WTC11 (cell line): ENCODE data around the gene RTN4RL1. TPM values are rescaled to one million over a fixed set of nuclear protein-coding genes. Genes with fewer than 3 reads are reported as not detected.

Experiments
- ATAC-seq: fragments of 200-7000 bp; cut with Tn5 transposase; 2 replicates; pipeline ENCODE4 v1.10.0; 2021; ENCODE audit warnings: mild to moderate bottlenecking, moderate library complexity
- CTCF ChIA-PET: fragments of 300-600 bp; sonication (Branson Sonifier 250); formaldehyde crosslinking; loops from one replicate; lab custom pipeline; 2021; ENCODE audit warnings: antibody characterized with exemption; lab: Charles Lee
- POLR2A ChIA-PET: fragments of 350-600 bp; sonication (Branson Sonifier 250); formaldehyde crosslinking; loops from one replicate; lab custom pipeline; 2021; ENCODE audit warnings: antibody characterized with exemption; lab: Charles Lee
- DNase-seq: peaks from one replicate; pipeline ENCODE4 v3.0.0; 2021; ENCODE audit warnings: low spot score
- H3K27ac Mint-ChIP-seq: 2 replicates; pipeline ENCODE4 v1.8.0; 2021; ENCODE audit warnings: mixed read lengths
- H3K27me3 Mint-ChIP-seq: 2 replicates; pipeline ENCODE4 v1.8.0; 2021; ENCODE audit warnings: low read depth, mild to moderate bottlenecking, moderate library complexity, mixed read lengths
- H3K36me3 Mint-ChIP-seq: 2 replicates; pipeline ENCODE4 v1.8.0; 2021; ENCODE audit warnings: mixed read lengths
- H3K4me1 Mint-ChIP-seq: 2 replicates; pipeline ENCODE4 v1.8.0; 2022; ENCODE audit warnings: mixed read lengths
- H3K4me3 Mint-ChIP-seq: 2 replicates; pipeline ENCODE4 v1.8.0; 2021; ENCODE audit warnings: mild to moderate bottlenecking, moderate library complexity, mixed read lengths
- H3K9me3 Mint-ChIP-seq: 2 replicates; pipeline ENCODE4 v1.8.0; 2021; ENCODE audit warnings: mixed read lengths
- AR ChIP-seq: fragments of 250-450 bp; sonication (Bioruptor Pico); IDR thresholded peaks from 2 replicates; pipeline ENCODE4 v1.9.0; 2021; ENCODE audit warnings: mild to moderate bottlenecking
- CDX4 ChIP-seq: fragments of 250-450 bp; sonication (Bioruptor Pico); IDR thresholded peaks from 2 replicates; pipeline ENCODE4 v1.9.0; 2021; ENCODE audit warnings: moderate library complexity, mild to moderate bottlenecking, inconsistent platforms, borderline replicate concordance
- CREB1 ChIP-seq: sonication (generic); formaldehyde crosslinking; IDR thresholded peaks from 2 replicates; pipeline ENCODE4 v1.8.0; 2023; ENCODE audit warnings: mild to moderate bottlenecking, missing genetic modification reagents
- GRHL2 ChIP-seq: fragments of 250-450 bp; sonication (Bioruptor Pico); IDR thresholded peaks from 2 replicates; pipeline ENCODE4 v1.8.0; 2022; ENCODE audit warnings: mild to moderate bottlenecking, moderate library complexity; ENCODE audit not compliant: insufficient replicate concordance, severe bottlenecking
- NFE2L1 ChIP-seq: sonication (generic); formaldehyde crosslinking; IDR thresholded peaks from 2 replicates; pipeline ENCODE4 v1.8.1; 2023; ENCODE audit warnings: missing genetic modification reagents
- NR1H2 ChIP-seq: sonication (generic); formaldehyde crosslinking; IDR thresholded peaks from 2 replicates; pipeline ENCODE4 v1.9.0; 2021; ENCODE audit warnings: mild to moderate bottlenecking, moderate library complexity, missing genetic modification reagents
- PRDM15 ChIP-seq: sonication (generic); formaldehyde crosslinking; IDR thresholded peaks from 2 replicates; pipeline ENCODE4 v1.8.0; 2022; ENCODE audit warnings: missing genetic modification reagents
- RELA ChIP-seq: sonication (generic); formaldehyde crosslinking; IDR thresholded peaks from 2 replicates; pipeline ENCODE4 v1.8.1; 2022; ENCODE audit warnings: missing genetic modification reagents, mild to moderate bottlenecking, borderline replicate concordance
- SP1 ChIP-seq: sonication (generic); formaldehyde crosslinking; conservative IDR thresholded peaks from 2 replicates; pipeline ENCODE4 v1.8.1; 2022; ENCODE audit warnings: missing genetic modification reagents
- TEAD1 ChIP-seq: sonication (generic); formaldehyde crosslinking; IDR thresholded peaks from 2 replicates; pipeline ENCODE4 v1.8.0; 2022; ENCODE audit warnings: mild to moderate bottlenecking, missing genetic modification reagents
- TEAD4 ChIP-seq: sonication (generic); formaldehyde crosslinking; IDR thresholded peaks from 2 replicates; pipeline ENCODE4 v1.8.0; 2022; ENCODE audit warnings: mild to moderate bottlenecking, missing genetic modification reagents
- TP53 ChIP-seq: sonication (generic); formaldehyde crosslinking; IDR thresholded peaks from 2 replicates; pipeline ENCODE4 v1.8.1; 2023; ENCODE audit warnings: mild to moderate bottlenecking, missing genetic modification reagents
- USF2 ChIP-seq: sonication (generic); formaldehyde crosslinking; IDR thresholded peaks from 2 replicates; pipeline ENCODE4 v1.8.1; 2023; ENCODE audit warnings: mild to moderate bottlenecking, missing genetic modification reagents, moderate library complexity
- ZNF121 ChIP-seq: sonication (generic); formaldehyde crosslinking; IDR thresholded peaks from 2 replicates; pipeline ENCODE4 v1.8.0; 2023; ENCODE audit warnings: missing genetic modification reagents
- ZNF138 ChIP-seq: sonication (generic); formaldehyde crosslinking; conservative IDR thresholded peaks from 2 replicates; pipeline ENCODE4 v1.8.1; 2022; ENCODE audit warnings: mild to moderate bottlenecking, moderate library complexity, missing genetic modification reagents
- ZNF317 ChIP-seq: sonication (generic); formaldehyde crosslinking; IDR thresholded peaks from 2 replicates; pipeline ENCODE4 v1.8.1; 2023; ENCODE audit warnings: low read depth, mild to moderate bottlenecking, moderate library complexity, missing genetic modification reagents, borderline replicate concordance
- ZNF396 ChIP-seq: fragments of 250-450 bp; sonication (Bioruptor Pico); IDR thresholded peaks from 2 replicates; pipeline ENCODE4 v1.8.0; 2021; ENCODE audit warnings: mild to moderate bottlenecking, moderate library complexity, borderline replicate concordance
- total RNA-seq: library from RNA; stranded (reverse); gene quantifications from 3 replicates; pipeline ENCODE4 v1.2.3, GENCODE V29; 2021
- TF ChIP-seq, protein P1 (sequence below): fragments of 250-450 bp; sonication (Bioruptor Pico); conservative IDR thresholded peaks from 2 replicates; pipeline ENCODE4 v1.9.0; 2021; ENCODE audit warnings: mild to moderate bottlenecking
- TF ChIP-seq, protein P2 (sequence below): sonication (generic); formaldehyde crosslinking; IDR thresholded peaks from 2 replicates; pipeline ENCODE4 v1.8.0; 2022; ENCODE audit warnings: mild to moderate bottlenecking, missing genetic modification reagents

Gene RTN4RL1
- total RNA-seq, 1 experiment from 2014 or later = 0.72 TPM

DNA sequence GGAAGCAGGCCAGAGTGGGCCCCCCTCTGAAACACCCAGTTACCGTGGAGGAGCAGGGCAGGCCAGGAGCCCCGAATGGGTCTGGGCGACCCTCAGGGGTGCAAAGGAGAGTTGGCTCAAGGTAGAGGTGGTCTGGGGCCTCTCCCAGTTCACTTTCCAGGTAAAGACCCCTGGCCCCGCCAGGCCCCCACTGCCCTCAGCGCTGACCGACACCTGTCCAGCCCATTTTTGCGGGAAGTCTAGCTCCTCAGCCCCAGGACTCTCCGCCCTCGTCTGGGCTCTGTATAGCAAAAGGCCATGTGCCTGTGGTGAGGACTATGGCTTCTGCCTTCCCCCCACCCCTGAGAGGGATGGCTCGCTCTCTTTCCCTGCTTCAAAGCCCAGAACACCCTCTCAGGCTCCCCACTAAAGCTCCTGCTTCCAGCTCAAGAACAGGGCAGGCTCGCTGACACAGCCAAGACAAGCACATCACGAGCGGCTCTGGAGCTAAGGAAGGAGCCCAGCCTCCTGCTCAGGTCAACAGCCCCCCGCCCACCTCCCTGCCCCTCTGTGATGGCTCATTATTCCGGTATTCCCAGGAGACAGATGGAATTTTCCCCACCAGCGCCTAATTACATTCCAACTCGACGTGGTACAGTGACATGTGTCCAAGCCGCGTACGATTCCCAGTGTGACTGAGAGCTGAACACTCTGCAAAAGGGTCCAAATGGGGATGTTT is 59.4 kb downstream of the RTN4RL1 start (continued):
- TF ChIP-seq USF2 (CRISPR knock-in tag) = no peak
- TF ChIP-seq NR1H2 (CRISPR knock-in tag) = no peak
- TF ChIP-seq, protein P1, sequence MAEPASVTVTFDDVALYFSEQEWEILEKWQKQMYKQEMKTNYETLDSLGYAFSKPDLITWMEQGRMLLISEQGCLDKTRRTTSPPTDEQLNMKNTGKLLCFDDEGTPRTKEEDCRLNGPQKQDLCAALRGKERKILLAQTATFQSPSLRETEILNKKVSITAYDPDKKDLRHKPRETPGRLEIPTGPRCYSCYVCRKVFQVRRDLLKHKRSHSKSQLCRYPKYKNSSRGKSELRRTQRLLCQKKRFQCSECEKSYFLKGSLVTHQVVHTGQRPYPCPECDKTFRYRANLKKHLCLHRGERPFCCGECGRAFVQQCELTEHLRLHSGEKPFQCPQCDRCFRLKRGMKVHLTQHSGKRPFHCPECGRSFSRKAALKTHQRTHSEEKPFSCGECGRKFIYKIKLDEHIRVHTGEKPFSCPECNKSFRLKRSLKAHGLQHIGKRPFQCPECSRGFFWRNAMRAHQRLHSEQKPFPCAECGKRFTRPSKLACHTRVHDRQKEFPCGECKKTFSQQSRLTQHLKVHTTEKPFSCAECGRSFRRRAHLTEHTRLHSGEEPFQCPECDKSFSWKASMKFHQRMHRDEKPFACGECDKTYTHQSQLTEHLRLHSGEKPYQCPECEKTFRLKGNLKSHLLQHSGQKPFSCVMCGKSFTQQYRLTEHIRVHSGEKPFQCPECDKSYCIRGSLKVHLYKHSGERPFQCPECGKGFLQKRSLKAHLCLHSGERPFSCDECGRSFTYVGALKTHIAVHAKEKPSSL (CRISPR knock-in tag) = no peak

GRCh38 chr17:1963250-1963649 is 61.9 kb downstream of the RTN4RL1 start:
- H3K27me3 Mint-ChIP-seq = peaks cover 20% of the 10 kb centered on the region; the same call in 1 of the 2 replicates
- no peak overlapping the region for H3K4me3 Mint-ChIP-seq
- peaks cover 38% of the 10 kb centered on the region for H3K4me1 Mint-ChIP-seq
- ChIA-PET POLR2A (no interaction called here), CTCF (interaction anchor here (1.0 kb wide), 1 partner anchor 55 kb away, joined by 4 read pairs; no protein-coding TSS in a partner anchor)
- ATAC-seq (no peak), DNase-seq (no peak)
- H3K36me3 Mint-ChIP-seq = no peaks in the 10 kb centered on the region
- TF ChIP-seq RELA = no peak
- no peak for TF ChIP-seq CREB1 (CRISPR knock-in tag)
- TF ChIP-seq TEAD4 (CRISPR knock-in tag) = no peak
- TF ChIP-seq NFE2L1 (CRISPR knock-in tag) = no peak
- TF ChIP-seq ZNF317 (CRISPR knock-in tag) = no peak
- TF ChIP-seq ZNF121 = no peak
- no peak for TF ChIP-seq SP1 (CRISPR knock-in tag)
- TF ChIP-seq CDX4 (CRISPR knock-in tag) = no peak
- TF ChIP-seq ZNF396 (CRISPR knock-in tag) = no peak
- TF ChIP-seq TP53 = no peak
- no peak for TF ChIP-seq GRHL2 (CRISPR knock-in tag)
- no peaks in the 10 kb centered on the region for H3K9me3 Mint-ChIP-seq
- no peak overlapping the region for H3K27ac Mint-ChIP-seq

DNA sequence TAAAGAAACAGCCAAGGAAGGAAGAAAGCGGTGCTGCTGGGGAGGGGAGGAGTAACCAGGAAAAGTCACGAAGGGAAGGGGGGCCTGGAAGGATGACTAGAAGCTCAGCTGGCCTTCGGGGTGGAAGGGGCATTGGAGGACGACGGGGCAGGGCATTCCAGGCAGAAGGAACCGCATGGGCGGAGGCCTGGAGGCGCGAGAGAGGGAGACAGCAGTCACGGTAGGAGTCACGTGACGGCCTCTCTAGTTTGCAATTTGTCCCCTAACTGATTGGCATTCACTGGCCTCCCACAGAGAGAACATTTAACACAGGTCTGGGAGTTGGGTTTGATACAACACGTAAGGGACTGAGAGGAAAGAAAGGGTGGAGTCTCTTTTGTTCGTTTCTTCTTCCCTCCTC is 63.9 kb downstream of the RTN4RL1 start:
- peak; percentile 76 for ATAC-seq
- Mint-ChIP-seq H3K4me1 (peaks cover 20% of the 10 kb centered on the region), H3K27me3 (peaks cover 39% of the 10 kb centered on the region), H3K9me3 (no peaks in the 10 kb centered on the region), H3K36me3 (no peaks in the 10 kb centered on the region), H3K27ac (peak overlapping the region; percentile 66), H3K4me3 (peak overlapping the region; percentile 5; the same call in 1 of the 2 replicates)
- ChIA-PET POLR2A (interaction anchor here (0.6 kb wide), 1 partner anchor 359 kb away, joined by 3 read pairs; no protein-coding TSS in a partner anchor), CTCF (no interaction called here)
- DNase-seq = peak; percentile 63
- TF ChIP-seq TEAD1 (CRISPR knock-in tag) (no peak), ZNF138 (CRISPR knock-in tag) (no peak), AR (no peak), ZNF121 (peak; percentile 83), PRDM15 (no peak)
- TF ChIP-seq, protein P2, sequence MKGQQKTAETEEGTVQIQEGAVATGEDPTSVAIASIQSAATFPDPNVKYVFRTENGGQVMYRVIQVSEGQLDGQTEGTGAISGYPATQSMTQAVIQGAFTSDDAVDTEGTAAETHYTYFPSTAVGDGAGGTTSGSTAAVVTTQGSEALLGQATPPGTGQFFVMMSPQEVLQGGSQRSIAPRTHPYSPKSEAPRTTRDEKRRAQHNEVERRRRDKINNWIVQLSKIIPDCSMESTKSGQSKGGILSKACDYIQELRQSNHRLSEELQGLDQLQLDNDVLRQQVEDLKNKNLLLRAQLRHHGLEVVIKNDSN (CRISPR knock-in tag) = peak; percentile 92
- TF ChIP-seq, protein P1 (CRISPR knock-in tag) = no peak
